ENCODE data around the gene AP1B1. TPM values are rescaled to one million over a fixed set of nuclear protein-coding genes. Genes with fewer than 3 reads are reported as not detected.

Gene AP1B1
- total and polyA plus RNA-seq, 2 of the 13 experiments (the other 11 are each of a cell fraction or from before 2014, with no cell fraction given), result 26.6 to 29.7 TPM

GRCh38 chr22:29316141-29316828 is 72.1 kb downstream of the AP1B1 start:
- Histone ChIP-seq H3K27ac (ENCODE audit: extremely low read length, insufficient read depth, low read length) (no peak overlapping the region), H3K79me2 (ENCODE audit: insufficient read depth, low read length) (no peaks in the 10 kb centered on the region), H3K36me3 (replicated peaks in 1 of 2; ENCODE audit: control insufficient read depth in 1 of 2, insufficient read depth in 2 of 2, low read length in 2 of 2) (no peaks in the 10 kb centered on the region), H3K4me2 (ENCODE audit: low read depth, low read length) (no peak overlapping the region), H3K4me3 (replicated peaks in 1 of 3; ENCODE audit: insufficient read depth in 1 of 3, low read depth in 2 of 3, low read length in 3 of 3) (no peak overlapping the region), H3K4me1 (ENCODE audit: insufficient read depth, low read length) (peaks cover 20% of the 10 kb centered on the region), H2AFZ (ENCODE audit: low read length) (no peak overlapping the region), H3K27me3 (ENCODE audit: control insufficient read depth in 1 of 2, insufficient read depth in 2 of 2, low read length in 2 of 2) (peaks cover 7 to 41% of the 10 kb centered on the region in 2 experiments), H4K20me1 (ENCODE audit: insufficient read depth, low read length) (no peaks in the 10 kb centered on the region; the same call in 1 of the 2 replicates), H3K9ac (ENCODE audit: insufficient read depth, low read depth, low read length) (no peak overlapping the region), H3K9me3 (ENCODE audit: low read length) (no peaks in the 10 kb centered on the region)
- TF ChIP-seq ZIK1 (CRISPR knock-in tag; IDR thresholded peaks at IDR 0.05; ENCODE audit: borderline replicate concordance, low read depth) (no peak), CBFB (CRISPR knock-in tag; IDR thresholded peaks at IDR 0.05) (no peak), ZNF678 (CRISPR knock-in tag; IDR thresholded peaks at IDR 0.05) (no peak), ZBTB10 (CRISPR knock-in tag; IDR thresholded peaks at IDR 0.05; ENCODE audit: borderline replicate concordance) (no peak), HOMEZ (CRISPR knock-in tag; IDR thresholded peaks at IDR 0.05; ENCODE audit: low read depth) (no peak), ZNF354B (CRISPR knock-in tag; IDR thresholded peaks at IDR 0.05) (no peak), ZNF350 (CRISPR knock-in tag; IDR thresholded peaks at IDR 0.05; ENCODE audit: borderline replicate concordance, low read depth) (no peak), ZNF660 (CRISPR knock-in tag; IDR thresholded peaks at IDR 0.05; ENCODE audit: borderline replicate concordance, low read depth) (no peak), ZNF10 (CRISPR knock-in tag; IDR thresholded peaks at IDR 0.05; ENCODE audit: borderline replicate concordance, low read depth) (no peak), ZNF589 (CRISPR knock-in tag; conservative IDR thresholded peaks at IDR 0.05) (no peak)
- POLR2A ChIA-PET, result interaction anchor here (0.6 kb wide), 1 partner anchor 873 kb away, joined by 3 read pairs; no protein-coding TSS in a partner anchor
- DNase-seq (ENCODE audit: low spot score) (no peak), FAIRE-seq (no peak), ATAC-seq (no peak)
- in situ Hi-C loops (cut with HindIII; ENCODE audit: extremely low pct_ligation_motif_present, low pct_unique_long_range_greater_than_20kb) (no loop called here), intact Hi-C loops (cut with micrococcal nuclease; ENCODE audit: unreplicated experiment) (no loop called here)
- CTCF ChIA-PET (ENCODE audit: low intra/inter-chr PET ratio, low total read pairs), result no interaction called here
- WGBS (ENCODE audit: low lambda C conversion rate), result 44% methylated on average over 15 of the region's 18 CpGs
- BruUV-seq (replicated peaks), result no TSS peak

Measured in HepG2 (cell line).